Stomach (tissue), 9 donors: Measurements from ENCODE around the gene ZNF516. TPM values are rescaled to one million over a fixed set of nuclear protein-coding genes. Genes with fewer than 3 reads are reported as not detected.

Experiments used
- DNase-seq, 2 donors: peaks; one replicate each; pipeline versions ENCODE4 v3.0.0 to v3.0.0-alpha.2; 2013 to 2019
- H3K27ac ChIP-seq, 5 donors: fragments of 200-600 bp in 4 of 5; sonication (generic) in 4 of 5; one replicate each; pipeline ENCODE4 v1.5.1; 2013 to 2019; ENCODE audit warnings: mild to moderate bottlenecking in 1 of 5, moderate library complexity in 1 of 5
- H3K27me3 ChIP-seq, 3 donors: fragments of 200-600 bp; sonication (generic); one replicate each; pipeline ENCODE4 v1.5.1; 2017 to 2019; ENCODE audit warnings: mixed run types in 1 of 3
- H3K36me3 ChIP-seq, 4 donors: fragments of 200-600 bp; sonication (generic); 1 replicate in 3 of 4; 2 replicates in 1 of 4; pipeline ENCODE4 v1.5.1; 2016 to 2019
- H3K4me1 ChIP-seq, 4 donors: fragments of 200-600 bp; sonication (generic); one replicate each; pipeline ENCODE4 v1.5.1; 2016 to 2019
- H3K4me3 ChIP-seq, 4 donors: fragments of 200-600 bp; sonication (generic) in 3 of 4; one replicate each; pipeline ENCODE4 v1.5.1; 2016 to 2019; ENCODE audit warnings: mild to moderate bottlenecking in 1 of 4
- H3K9me3 ChIP-seq, 4 donors: fragments of 200-600 bp; sonication (generic); one replicate each; pipeline ENCODE4 v1.5.1; 2016 to 2019
- EP300 ChIP-seq: sonication (generic); formaldehyde crosslinking; IDR thresholded peaks from one replicate; pipeline ENCODE4 v1.6.1; 2017; ENCODE audit warnings: antibody characterized with exemption
- POLR2A ChIP-seq, 4 donors: fragments of 450-650 bp; IDR thresholded peaks; one replicate each; pipeline ENCODE4 v1.6.1; 2016; ENCODE audit warnings: antibody characterized with exemption in 4 of 4, control low read depth in 2 of 4, mild to moderate bottlenecking in 1 of 4, moderate library complexity in 1 of 4
- POLR2AphosphoS5 ChIP-seq, 3 donors: sonication (generic); formaldehyde crosslinking; IDR thresholded peaks; one replicate each; pipeline ENCODE4 v1.6.1; 2016; ENCODE audit warnings: antibody characterized with exemption in 3 of 3
- WGBS, 5 donors: extraction: QIAGEN DNeasy Blood & Tissue Kit in 3 of 5; methylation state at CpG; one replicate each; pipeline versions ENCODE4 v1.1.5 to v1.1.7; 2013 to 2018; 5-methylcytosine and 5-hydroxymethylcytosine counted together
- intact Hi-C: fragments of 100-400 bp; cut with DNase I; formaldehyde crosslinking; loops from one replicate; pipeline ENCODE4 v1.15.1; 2023; ENCODE audit warnings: low total_unique reads
- polyA plus RNA-seq, 3 donors: library from polyadenylated mRNA; stranded (reverse); fragments of 200-250 nt; gene quantifications; one replicate each; pipeline ENCODE4 v1.2.3, GENCODE V29; 2013
- total RNA-seq, 5 donors: library from RNA; depleted of rRNA; stranded (reverse); fragments of >200 nt; gene quantifications; one replicate each; pipeline versions ENCODE4 v1.1.0 to v1.2.3, GENCODE V29; 2014 to 2016
- TF ChIP-seq, protein P1 (sequence below), 7 experiments: fragments of 450-650 bp in 4 of 7; fragments of 200-600 bp in 3 of 7; sonication (generic) in 3 of 7; IDR thresholded peaks; one replicate each; pipeline ENCODE4 v1.5.1; 2016 to 2019; ENCODE audit warnings: antibody characterized with exemption in 7 of 7, control low read depth in 2 of 7, mild to moderate bottlenecking in 1 of 7
- donor health status: healthy with polysubstance abuse.
- donor health status: Bipolar disorder and iron deficiency.
- donor health status: healthy.

ZNF516 gene
- total and polyA plus RNA-seq, 8 donors, result 2.3 to 25.9 (median 14.4) TPM

DNA sequence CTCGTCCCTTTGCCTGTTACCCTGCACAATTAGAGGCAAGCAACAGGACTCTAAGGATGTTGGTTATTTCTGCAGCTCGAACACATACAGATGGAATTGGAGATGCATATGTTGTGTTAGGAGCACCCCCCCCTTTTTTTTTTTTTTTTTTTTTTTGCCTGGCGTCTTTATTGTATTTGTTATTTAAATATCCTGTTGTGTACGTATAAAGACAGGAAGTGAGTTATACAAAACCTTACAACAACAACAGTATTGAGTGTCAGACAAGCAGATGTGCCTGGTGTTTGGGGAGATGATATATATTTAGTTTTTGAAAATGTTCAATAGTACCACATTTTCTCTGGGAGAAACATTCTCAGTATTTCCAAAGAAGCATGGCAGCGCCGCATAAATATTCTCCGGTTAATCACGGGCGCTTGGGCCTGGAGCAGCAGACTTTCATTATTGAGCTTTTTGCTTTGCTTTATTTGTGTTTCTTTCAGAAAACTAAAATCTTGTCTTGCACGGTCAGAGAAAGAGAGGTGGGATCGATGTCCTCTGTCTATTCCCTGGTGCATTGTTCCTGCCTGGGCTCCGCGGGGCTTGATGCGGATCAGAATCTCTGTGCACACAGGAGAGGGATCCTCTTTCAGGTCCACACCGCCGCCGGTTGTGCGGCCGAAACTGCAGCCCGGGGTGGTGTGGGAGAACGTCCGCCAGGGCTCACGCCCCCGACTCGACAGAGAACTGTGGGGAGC, 23.2 kb upstream of the ZNF516 start:
- Histone ChIP-seq H3K4me1 (peaks cover 0 to 6% (median 0%) of the 10 kb centered on the region in 4 donors), H3K4me3 (peak overlapping the region; percentile 23 to 32 (median 27)), H3K27ac (peak overlapping the region; percentile 42 to 71 (median 45)), H3K36me3 (no peaks in the 10 kb centered on the region), H3K27me3 (peaks cover 0 to 5% (median 0%) of the 10 kb centered on the region in 3 donors), H3K9me3 (no peaks in the 10 kb centered on the region)
- DNase-seq, result peak in 1 of 2 donors; percentile 77
- 31 to 49% (median 33%) methylated on average over 25 of the region's 25 CpGs for WGBS, 5 donors
- TF ChIP-seq POLR2A (IDR thresholded peaks at IDR 0.05) (no peak), EP300 (no peak), POLR2AphosphoS5 (IDR thresholded peaks at IDR 0.05) (no peak)
- TF ChIP-seq, protein P1, sequence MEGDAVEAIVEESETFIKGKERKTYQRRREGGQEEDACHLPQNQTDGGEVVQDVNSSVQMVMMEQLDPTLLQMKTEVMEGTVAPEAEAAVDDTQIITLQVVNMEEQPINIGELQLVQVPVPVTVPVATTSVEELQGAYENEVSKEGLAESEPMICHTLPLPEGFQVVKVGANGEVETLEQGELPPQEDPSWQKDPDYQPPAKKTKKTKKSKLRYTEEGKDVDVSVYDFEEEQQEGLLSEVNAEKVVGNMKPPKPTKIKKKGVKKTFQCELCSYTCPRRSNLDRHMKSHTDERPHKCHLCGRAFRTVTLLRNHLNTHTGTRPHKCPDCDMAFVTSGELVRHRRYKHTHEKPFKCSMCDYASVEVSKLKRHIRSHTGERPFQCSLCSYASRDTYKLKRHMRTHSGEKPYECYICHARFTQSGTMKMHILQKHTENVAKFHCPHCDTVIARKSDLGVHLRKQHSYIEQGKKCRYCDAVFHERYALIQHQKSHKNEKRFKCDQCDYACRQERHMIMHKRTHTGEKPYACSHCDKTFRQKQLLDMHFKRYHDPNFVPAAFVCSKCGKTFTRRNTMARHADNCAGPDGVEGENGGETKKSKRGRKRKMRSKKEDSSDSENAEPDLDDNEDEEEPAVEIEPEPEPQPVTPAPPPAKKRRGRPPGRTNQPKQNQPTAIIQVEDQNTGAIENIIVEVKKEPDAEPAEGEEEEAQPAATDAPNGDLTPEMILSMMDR (IDR thresholded peaks at IDR 0.05), result no peak
- intact Hi-C loops, result no loop called here

DNA sequence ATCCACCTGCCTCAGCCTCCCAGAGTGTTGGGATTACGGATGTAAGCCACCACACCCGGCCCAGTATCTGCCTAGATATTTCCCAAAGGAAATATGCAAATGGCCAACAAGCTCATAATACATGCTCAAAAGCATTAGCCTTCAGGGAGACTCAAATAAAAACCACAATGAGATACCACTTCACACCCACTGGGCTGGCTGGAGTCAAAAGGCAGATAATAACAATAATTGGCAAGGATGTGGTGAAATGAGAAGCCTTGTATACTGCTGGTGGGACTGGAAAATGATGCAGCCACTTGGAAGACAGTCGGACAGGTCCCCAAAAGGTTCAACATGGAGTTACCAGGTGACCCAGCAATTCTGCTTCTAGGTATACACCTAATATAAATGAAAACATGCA, 20.5 kb upstream of the ZNF516 start:
- H3K4me3 ChIP-seq, result no peak overlapping the region
- H3K27me3 ChIP-seq, result peaks cover 0 to 5% (median 0%) of the 10 kb centered on the region in 3 donors
- intact Hi-C loops, result no loop called here
- no peak for DNase-seq
- no peaks in the 10 kb centered on the region for H3K9me3 ChIP-seq
- no peak overlapping the region for H3K27ac ChIP-seq
- H3K36me3 ChIP-seq, result no peaks in the 10 kb centered on the region
- peaks cover 0 to 6% (median 0%) of the 10 kb centered on the region in 4 donors for H3K4me1 ChIP-seq
- WGBS, 5 donors, result 78 to 89% (median 86%) methylated on average over 3 of the region's 3 CpGs
- TF ChIP-seq, protein P1 (IDR thresholded peaks at IDR 0.05), result no peak
- no peak for TF ChIP-seq POLR2AphosphoS5 (IDR thresholded peaks at IDR 0.05)
- no peak for TF ChIP-seq POLR2A (IDR thresholded peaks at IDR 0.05)
- TF ChIP-seq EP300, result no peak

DNA sequence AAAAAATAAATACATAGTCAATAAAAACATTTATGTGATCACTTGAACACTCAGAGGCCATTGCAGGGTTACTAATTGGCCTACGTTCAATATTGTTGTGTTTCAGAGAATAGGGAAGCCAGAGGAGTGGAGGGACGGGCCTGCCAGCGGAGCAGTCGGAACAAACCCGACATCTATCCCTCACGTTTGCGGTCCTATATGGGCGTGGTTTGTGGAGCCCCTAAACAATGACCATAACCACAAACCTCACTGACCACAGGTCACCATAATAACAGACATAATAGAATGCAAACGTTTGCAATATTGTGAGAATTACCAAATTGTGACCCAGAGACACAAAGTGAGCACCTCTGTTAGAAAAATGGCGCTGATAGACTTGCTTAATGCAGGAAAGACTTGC, 19.5 kb upstream of the ZNF516 start:
- no peak for TF ChIP-seq POLR2AphosphoS5 (IDR thresholded peaks at IDR 0.05)
- TF ChIP-seq EP300, result no peak
- TF ChIP-seq POLR2A (IDR thresholded peaks at IDR 0.05), result no peak
- TF ChIP-seq, protein P1 (IDR thresholded peaks at IDR 0.05), result no peak
- WGBS, 5 donors, result 75 to 82% (median 79%) methylated on average over 10 of the region's 10 CpGs
- Histone ChIP-seq H3K27ac (no peak overlapping the region), H3K4me1 (peaks cover 0 to 6% (median 0%) of the 10 kb centered on the region in 4 donors), H3K27me3 (peaks cover 0 to 5% (median 0%) of the 10 kb centered on the region in 3 donors), H3K36me3 (no peaks in the 10 kb centered on the region), H3K9me3 (no peaks in the 10 kb centered on the region), H3K4me3 (no peak overlapping the region)
- no peak for DNase-seq
- intact Hi-C loops, result no loop called here

DNA sequence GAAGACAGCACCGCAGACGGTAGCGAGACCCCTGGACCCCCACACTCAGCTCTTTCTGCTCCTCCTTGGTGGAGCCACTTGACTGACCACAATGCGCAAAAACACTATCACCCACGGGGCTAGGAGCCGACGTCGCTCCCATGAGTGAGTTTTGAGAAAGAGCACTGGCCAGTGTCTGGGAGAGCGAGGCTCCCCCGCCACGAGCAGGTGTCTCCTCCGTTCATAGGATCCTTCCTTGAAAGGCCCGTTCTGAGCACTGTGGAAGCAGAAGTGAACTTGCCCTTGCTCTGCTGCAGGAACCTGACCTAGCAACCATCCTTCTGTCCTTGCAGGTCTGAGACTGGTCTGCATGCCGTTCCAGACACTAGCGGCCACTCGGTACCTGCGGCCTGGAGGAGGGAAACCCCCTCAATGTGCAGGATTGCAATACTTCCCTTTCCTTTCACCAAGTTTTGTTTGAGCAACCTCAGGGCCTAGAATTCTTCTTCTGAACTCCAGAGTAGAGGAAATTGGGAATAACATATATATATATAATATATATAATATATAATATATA, 12.9 kb upstream of the ZNF516 start:
- H3K4me1 ChIP-seq, result no peaks in the 10 kb centered on the region
- no peak for TF ChIP-seq POLR2AphosphoS5 (IDR thresholded peaks at IDR 0.05)
- 87 to 95% (median 94%) methylated on average over 17 of the region's 17 CpGs for WGBS, 5 donors

More for the DNA sequence above, 12.9 kb upstream of the ZNF516 start:
- Histone ChIP-seq H3K36me3 (no peaks in the 10 kb centered on the region), H3K27ac (no peak overlapping the region), H3K4me3 (no peak overlapping the region), H3K9me3 (no peaks in the 10 kb centered on the region), H3K27me3 (no peaks in the 10 kb centered on the region)
- intact Hi-C loops, result no loop called here
- DNase-seq, result no peak
